Measurements from ENCODE around the gene PSMA5.

DNA sequence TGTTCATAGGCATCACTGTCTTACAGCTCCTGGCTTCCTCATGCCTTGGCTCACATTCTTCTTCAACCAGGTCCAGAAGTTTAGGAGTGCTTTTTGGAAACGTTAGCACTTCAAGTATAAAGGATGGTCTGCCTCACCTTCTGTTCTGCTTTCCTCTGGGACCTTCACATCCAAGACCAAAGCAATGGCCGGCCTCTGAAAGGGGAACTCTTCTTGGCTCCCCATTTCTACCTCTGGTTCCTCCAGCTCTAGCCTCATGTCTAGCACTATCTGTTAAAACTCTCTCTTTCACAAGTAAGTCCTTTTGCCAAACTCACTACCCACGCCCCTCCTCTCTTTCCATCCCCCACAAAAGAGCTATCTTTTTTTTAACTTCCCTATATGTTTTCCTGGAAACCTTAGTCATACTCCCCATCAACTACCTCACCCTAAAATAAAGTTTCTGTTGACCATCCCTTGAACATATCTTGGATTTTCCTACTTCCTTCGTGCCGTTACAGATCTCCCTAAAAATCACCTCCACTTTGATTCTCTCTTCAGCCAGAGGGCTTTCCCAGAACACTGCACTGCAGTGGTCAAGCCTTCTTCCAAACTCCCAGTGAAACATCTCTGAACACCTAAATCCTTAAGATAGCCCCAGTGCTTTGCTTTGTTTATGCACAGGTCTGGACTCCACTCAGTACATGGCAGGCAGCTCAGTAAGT is 36.5 kb downstream of the PSMA5 start:
- no peak for TF ChIP-seq POLR2A (IDR thresholded peaks at IDR 0.05; ENCODE audit: extremely low read depth, insufficient read length)
- no peak for TF ChIP-seq CTCF (IDR thresholded peaks at IDR 0.05; ENCODE audit: low read depth, low read length)

All from NB4 (cell line).